A673 (cell line): ENCODE measurements around the gene POTEH. TPM values are rescaled to one million over a fixed set of nuclear protein-coding genes. Genes with fewer than 3 reads are reported as not detected.
"Not testable (repeated sequence)": the region's sequence is repeated elsewhere in the genome, so short reads cannot be mapped to it uniquely, and the experiment has no call there.

Source experiments
- BruUV-seq: library from RNA; stranded (reverse); fragments of 400-500 nt; replicated peaks from 2 replicates; lab custom pipeline; 2021; lab: Mats Ljungman, UMichigan
- CTCF ChIA-PET: fragments of 300-600 bp; sonication (Branson Sonifier 250); formaldehyde crosslinking; loops from one replicate; lab custom pipeline; 2022; ENCODE audit warnings: antibody characterized with exemption; lab: Charles Lee
- POLR2A ChIA-PET: fragments of 300-600 bp; sonication (Branson Sonifier 250); formaldehyde crosslinking; loops from one replicate; lab custom pipeline; 2022; ENCODE audit warnings: antibody characterized with exemption; ENCODE audit not compliant: low non-redundant PET; lab: Charles Lee
- DNase-seq: peaks from one replicate; pipeline ENCODE4 v3.0.0-alpha.2; 2015; ENCODE audit warnings: low spot score
- H3K27ac ChIP-seq: fragments of 200-600 bp; sonication (generic); 2 replicates; pipeline ENCODE4 v1.5.1; 2016; ENCODE audit warnings: mixed run types, low read depth, mild to moderate bottlenecking, mixed read lengths, antibody characterized with exemption, low read length; ENCODE audit not compliant: poor library complexity, severe bottlenecking
- H3K27me3 ChIP-seq: fragments of 200-600 bp; sonication (generic); replicated peaks from 2 replicates; pipeline ENCODE4 v1.6.1; 2017; ENCODE audit warnings: mixed run types, low read depth, mild to moderate bottlenecking, mixed read lengths, antibody characterized with exemption, low read length; ENCODE audit not compliant: insufficient read depth, poor library complexity
- H3K36me3 ChIP-seq: fragments of 200-600 bp; sonication (generic); 2 replicates; pipeline ENCODE4 v1.6.1; 2016; ENCODE audit warnings: mixed run types, mild to moderate bottlenecking, mixed read lengths, antibody characterized with exemption, low read length; ENCODE audit not compliant: insufficient read depth, poor library complexity, severe bottlenecking
- H3K4me1 ChIP-seq: fragments of 200-600 bp; sonication (generic); 2 replicates; pipeline ENCODE4 v1.6.1; 2017; ENCODE audit warnings: mixed run types, mild to moderate bottlenecking, mixed read lengths, antibody characterized with exemption, low read length; ENCODE audit not compliant: insufficient read depth, poor library complexity, severe bottlenecking
- H3K4me3 ChIP-seq: fragments of 200-600 bp; sonication (generic); 2 replicates; pipeline ENCODE4 v1.5.1; 2016; ENCODE audit warnings: low read depth, mixed run types, mild to moderate bottlenecking, mixed read lengths, low read length; ENCODE audit not compliant: poor library complexity, severe bottlenecking
- H3K9me3 ChIP-seq: fragments of 200-600 bp; sonication (generic); 2 replicates; pipeline ENCODE4 v1.6.1; 2016; ENCODE audit warnings: mixed run types, low read depth, mild to moderate bottlenecking, mixed read lengths, antibody characterized with exemption, low read length; ENCODE audit not compliant: poor library complexity, severe bottlenecking
- intact Hi-C: fragments of 100-400 bp; cut with micrococcal nuclease; formaldehyde crosslinking; loops from one replicate; pipeline ENCODE4 v1.10.0; 2022; ENCODE audit not compliant: unreplicated experiment
- total RNA-seq: library from RNA; stranded (reverse); gene quantifications from 2 replicates; pipeline ENCODE4 v1.2.3, GENCODE V29; 2021

The POTEH gene
- total RNA-seq, 1 experiment from 2014 or later, result not detected

DNA sequence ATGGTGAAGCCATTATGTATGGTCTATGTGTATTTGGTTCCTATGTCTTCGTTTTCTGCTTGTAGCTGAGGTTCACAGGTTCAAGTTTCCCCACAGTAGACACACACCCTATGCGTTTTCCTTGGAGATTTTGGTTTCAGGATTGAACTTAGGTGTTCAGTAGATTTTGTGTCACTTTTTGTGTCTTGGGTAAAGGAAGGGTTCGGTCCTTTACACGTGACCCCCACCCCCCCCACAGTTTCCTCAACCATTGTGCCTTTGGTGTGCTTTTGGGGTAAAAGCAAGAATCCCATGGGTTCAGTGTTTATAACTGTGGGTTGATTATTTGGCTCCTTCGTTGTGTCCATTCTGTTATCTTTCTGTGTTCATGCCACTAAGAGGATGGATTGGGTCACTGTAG, 24.3 kb upstream of the POTEH start:
- H3K4me3 ChIP-seq, intact Hi-C loops, H3K9me3 ChIP-seq, H3K27ac ChIP-seq, BruUV-seq, H3K27me3 ChIP-seq, DNase-seq, H3K36me3 ChIP-seq, CTCF ChIA-PET, POLR2A ChIA-PET, H3K4me1 ChIP-seq: not testable (repeated sequence)

DNA sequence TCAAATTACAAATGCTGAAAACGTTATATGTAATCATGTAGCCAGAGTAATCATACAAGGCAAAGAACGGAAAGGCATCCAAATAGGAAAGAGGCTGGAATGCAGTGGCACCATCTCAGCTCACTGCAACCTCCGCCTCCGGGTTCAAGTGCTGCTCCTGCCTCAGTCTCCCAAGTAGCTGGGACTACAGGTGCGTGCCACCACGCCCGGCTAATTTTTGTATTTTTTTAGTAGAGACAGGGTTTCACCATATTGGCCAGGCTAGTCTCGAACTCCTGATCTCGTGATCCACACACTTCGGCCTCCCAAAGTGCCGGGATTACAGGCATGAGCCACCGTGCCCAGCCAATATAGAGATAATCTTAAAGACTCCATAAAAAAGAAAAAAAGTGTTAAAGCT, 20.4 kb upstream of the POTEH start:
- intact Hi-C loops, CTCF ChIA-PET, POLR2A ChIA-PET, H3K9me3 ChIP-seq, DNase-seq, H3K4me1 ChIP-seq, H3K4me3 ChIP-seq, H3K27me3 ChIP-seq, H3K36me3 ChIP-seq, H3K27ac ChIP-seq, BruUV-seq: not testable (repeated sequence)

DNA sequence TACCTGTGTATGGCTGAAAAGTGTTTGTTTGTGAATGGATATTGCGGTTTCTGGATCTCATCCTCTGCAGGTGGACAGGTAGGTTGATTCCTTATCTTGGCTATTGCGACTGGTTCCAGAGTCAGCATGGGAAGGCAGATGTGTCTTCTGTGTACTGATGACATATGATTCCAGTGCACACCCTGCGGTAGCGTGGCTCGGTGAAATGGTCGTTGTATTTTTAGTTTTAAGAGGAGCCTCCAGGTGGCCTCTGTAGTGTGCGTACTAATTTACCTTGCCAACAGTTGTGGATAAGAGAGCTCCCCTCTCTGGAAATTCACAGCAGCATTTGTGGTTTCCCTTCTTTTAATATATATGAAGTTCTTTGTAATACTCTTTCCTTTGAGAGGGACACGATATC, 10.1 kb upstream of the POTEH start:
- H3K36me3 ChIP-seq, DNase-seq, H3K27me3 ChIP-seq, POLR2A ChIA-PET, BruUV-seq, H3K4me1 ChIP-seq, H3K4me3 ChIP-seq, H3K9me3 ChIP-seq, CTCF ChIA-PET, H3K27ac ChIP-seq, intact Hi-C loops: not testable (repeated sequence)

DNA sequence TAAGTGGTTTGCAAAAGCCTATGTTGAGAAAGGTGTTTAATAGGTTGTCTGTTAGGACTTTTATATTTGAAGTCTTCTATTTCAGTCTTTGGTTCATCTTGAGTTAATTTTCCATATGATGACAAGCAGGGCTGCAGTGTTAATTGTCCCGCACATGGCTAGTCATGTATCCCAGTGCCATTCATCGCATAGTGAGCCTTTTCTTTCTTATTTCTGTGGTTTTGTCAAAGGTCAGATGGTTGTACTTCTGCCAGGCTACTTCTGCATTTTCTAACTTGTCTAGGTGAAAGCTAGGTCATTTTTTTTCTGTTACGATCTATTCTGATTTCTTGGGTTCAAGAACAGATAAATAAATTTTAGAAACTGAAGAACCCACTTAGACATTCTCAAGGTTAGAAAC, 5.7 kb upstream of the POTEH start:
- H3K4me3 ChIP-seq, DNase-seq, BruUV-seq, POLR2A ChIA-PET, H3K27ac ChIP-seq, H3K4me1 ChIP-seq, intact Hi-C loops, H3K36me3 ChIP-seq, H3K9me3 ChIP-seq, H3K27me3 ChIP-seq, CTCF ChIA-PET: not testable (repeated sequence)

DNA sequence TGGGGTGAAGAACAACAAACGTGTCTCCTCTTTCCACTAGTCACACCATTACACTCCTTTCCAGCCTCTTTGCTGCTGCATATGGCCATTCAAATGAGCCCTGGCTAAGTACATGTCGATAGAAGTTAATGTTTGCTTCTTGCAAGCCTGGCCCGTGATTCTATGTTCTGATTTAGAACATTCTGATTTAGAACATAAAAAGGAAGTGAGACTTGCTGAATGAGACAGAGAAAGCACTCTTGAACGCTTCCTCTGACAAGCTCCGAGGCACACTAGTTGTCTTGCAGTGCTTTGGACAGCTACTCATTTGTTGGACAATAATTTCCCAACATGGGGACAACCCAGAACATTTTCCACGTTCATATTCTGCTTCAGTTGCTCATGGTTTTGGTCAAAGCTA, 5.1 kb upstream of the POTEH start:
- CTCF ChIA-PET, H3K27ac ChIP-seq, H3K27me3 ChIP-seq, DNase-seq, H3K4me3 ChIP-seq, H3K4me1 ChIP-seq, H3K36me3 ChIP-seq, POLR2A ChIA-PET, H3K9me3 ChIP-seq, BruUV-seq, intact Hi-C loops: not testable (repeated sequence)

DNA sequence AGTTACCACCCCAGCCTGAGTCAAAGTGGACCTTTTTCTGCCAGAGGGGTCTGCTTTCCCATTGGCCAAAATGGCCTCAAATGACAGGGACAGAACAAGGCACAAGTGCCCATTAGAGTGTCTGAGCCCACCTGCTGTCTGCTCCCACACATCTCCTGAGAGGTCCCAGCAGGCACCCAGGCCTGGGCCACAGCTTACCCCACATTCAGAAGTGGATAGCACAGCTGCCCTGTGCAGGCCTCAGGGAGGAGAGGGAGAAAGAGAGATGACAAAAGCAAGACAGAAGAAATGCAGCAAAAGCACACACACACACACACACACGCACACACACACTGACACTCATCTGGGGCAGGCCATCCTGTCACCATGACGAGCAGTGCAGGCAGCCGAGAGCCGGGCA, 4.2 kb upstream of the POTEH start:
- intact Hi-C loops, BruUV-seq: not testable (repeated sequence)

DNA sequence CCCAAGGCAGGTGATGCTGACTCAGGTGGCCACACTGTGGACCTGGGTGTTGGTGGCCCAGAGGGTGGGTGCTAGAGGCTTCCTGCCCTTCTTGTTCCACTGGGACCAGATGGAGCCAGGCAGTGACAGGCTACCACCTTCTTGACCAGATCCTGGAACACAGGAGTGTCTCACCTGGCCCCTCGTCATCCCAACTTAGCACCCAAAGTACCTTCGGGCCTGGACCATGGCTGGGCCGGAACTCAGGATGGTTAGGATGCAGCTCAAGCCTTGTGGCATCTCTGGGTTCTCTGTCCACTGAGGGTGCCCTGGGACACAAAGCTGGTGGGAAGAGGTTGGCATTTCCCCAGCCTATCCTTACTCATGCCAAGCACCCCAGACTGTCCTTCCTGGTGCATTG, 2.7 kb upstream of the POTEH start:
- H3K4me3 ChIP-seq, H3K4me1 ChIP-seq, CTCF ChIA-PET, intact Hi-C loops, BruUV-seq, POLR2A ChIA-PET, H3K9me3 ChIP-seq, H3K27ac ChIP-seq, H3K27me3 ChIP-seq, H3K36me3 ChIP-seq, DNase-seq: not testable (repeated sequence)

More for the DNA sequence above, 4.2 kb upstream of the POTEH start:
- H3K27me3 ChIP-seq, H3K4me3 ChIP-seq, H3K27ac ChIP-seq, H3K4me1 ChIP-seq, H3K36me3 ChIP-seq, CTCF ChIA-PET, POLR2A ChIA-PET, DNase-seq, H3K9me3 ChIP-seq: not testable (repeated sequence)

DNA sequence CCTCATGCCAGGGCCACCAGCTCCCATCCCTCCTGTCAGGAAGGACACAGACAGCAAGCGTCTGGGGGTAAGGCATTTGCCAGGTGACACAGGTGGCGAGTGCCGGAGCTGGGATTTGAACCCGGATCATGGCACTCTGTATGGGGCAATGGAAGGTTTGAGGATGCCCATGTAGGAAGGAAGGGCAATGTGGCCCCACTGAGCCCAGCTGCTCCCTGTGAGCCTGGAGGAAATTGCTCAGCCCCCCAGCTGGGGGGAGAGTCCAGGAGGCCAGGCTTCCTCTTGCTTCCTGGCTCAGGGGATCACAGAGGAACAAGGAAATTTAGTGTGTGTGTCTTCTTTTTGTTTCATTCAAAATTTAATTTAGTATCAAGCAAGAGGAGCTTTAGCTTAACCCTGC, 2.1 kb upstream of the POTEH start:
- POLR2A ChIA-PET, intact Hi-C loops, H3K4me3 ChIP-seq, H3K27ac ChIP-seq, H3K9me3 ChIP-seq, CTCF ChIA-PET, H3K4me1 ChIP-seq, H3K36me3 ChIP-seq, H3K27me3 ChIP-seq, DNase-seq, BruUV-seq: not testable (repeated sequence)
